Glutamatergic neuron (in vitro differentiated cells): ENCODE measurements around the gene KCTD6. TPM values are rescaled to one million over a fixed set of nuclear protein-coding genes. Genes with fewer than 3 reads are reported as not detected.

Source experiments
- DNase-seq: peaks from one replicate; pipeline ENCODE4 v3.0.0; 2022
- H3K27ac Mint-ChIP-seq: one replicate; pipeline ENCODE4 v1.8.0; 2020; ENCODE audit warnings: mild to moderate bottlenecking, mixed read lengths, inconsistent platforms; ENCODE audit not compliant: unreplicated experiment
- H3K27me3 Mint-ChIP-seq: one replicate; pipeline ENCODE4 v1.8.0; 2020; ENCODE audit warnings: mild to moderate bottlenecking, moderate library complexity, mixed read lengths, inconsistent platforms; ENCODE audit not compliant: unreplicated experiment
- H3K36me3 Mint-ChIP-seq: one replicate; pipeline ENCODE4 v1.8.0; 2020; ENCODE audit warnings: mild to moderate bottlenecking, mixed read lengths, inconsistent platforms; ENCODE audit not compliant: unreplicated experiment
- H3K4me1 Mint-ChIP-seq: one replicate; pipeline ENCODE4 v1.8.0; 2020; ENCODE audit warnings: mild to moderate bottlenecking, low read depth, mixed read lengths, inconsistent platforms; ENCODE audit not compliant: unreplicated experiment
- H3K4me3 Mint-ChIP-seq: one replicate; pipeline ENCODE4 v1.8.0; 2020; ENCODE audit warnings: mild to moderate bottlenecking, mixed read lengths, inconsistent platforms; ENCODE audit not compliant: unreplicated experiment
- H3K9me3 Mint-ChIP-seq: one replicate; pipeline ENCODE4 v1.8.0; 2020; ENCODE audit warnings: mild to moderate bottlenecking, moderate library complexity, mixed read lengths, inconsistent platforms; ENCODE audit not compliant: unreplicated experiment
- CTCF ChIP-seq: fragments of 200-600 bp; sonication (generic); IDR thresholded peaks from one replicate; pipeline ENCODE4 v1.5.0; 2021; ENCODE audit not compliant: partially characterized antibody, unreplicated experiment
- total RNA-seq: library from RNA; stranded (reverse); fragmentation: NEBNext Ultra II Directional; extraction: Animal tissue kit (Norgen Biotek cat#: 25700); gene quantifications from one replicate; pipeline ENCODE4 v1.2.1, GENCODE V29; 2021; ENCODE audit not compliant: unreplicated experiment

KCTD6 gene
- total RNA-seq, 1 donor from 2014 or later, result 21.1 TPM

GRCh38 chr3:58528629-58529028 lies 36.7 kb downstream of the KCTD6 start:
- H3K4me1 Mint-ChIP-seq, result peaks cover 4% of the 10 kb centered on the region
- DNase-seq, result no peak
- H3K27me3 Mint-ChIP-seq, result peaks cover 10% of the 10 kb centered on the region
- H3K4me3 Mint-ChIP-seq, result no peak overlapping the region
- H3K9me3 Mint-ChIP-seq, result peaks cover 2% of the 10 kb centered on the region
- no peaks in the 10 kb centered on the region for H3K36me3 Mint-ChIP-seq
- no peak overlapping the region for H3K27ac Mint-ChIP-seq
- no peak for TF ChIP-seq CTCF

DNA sequence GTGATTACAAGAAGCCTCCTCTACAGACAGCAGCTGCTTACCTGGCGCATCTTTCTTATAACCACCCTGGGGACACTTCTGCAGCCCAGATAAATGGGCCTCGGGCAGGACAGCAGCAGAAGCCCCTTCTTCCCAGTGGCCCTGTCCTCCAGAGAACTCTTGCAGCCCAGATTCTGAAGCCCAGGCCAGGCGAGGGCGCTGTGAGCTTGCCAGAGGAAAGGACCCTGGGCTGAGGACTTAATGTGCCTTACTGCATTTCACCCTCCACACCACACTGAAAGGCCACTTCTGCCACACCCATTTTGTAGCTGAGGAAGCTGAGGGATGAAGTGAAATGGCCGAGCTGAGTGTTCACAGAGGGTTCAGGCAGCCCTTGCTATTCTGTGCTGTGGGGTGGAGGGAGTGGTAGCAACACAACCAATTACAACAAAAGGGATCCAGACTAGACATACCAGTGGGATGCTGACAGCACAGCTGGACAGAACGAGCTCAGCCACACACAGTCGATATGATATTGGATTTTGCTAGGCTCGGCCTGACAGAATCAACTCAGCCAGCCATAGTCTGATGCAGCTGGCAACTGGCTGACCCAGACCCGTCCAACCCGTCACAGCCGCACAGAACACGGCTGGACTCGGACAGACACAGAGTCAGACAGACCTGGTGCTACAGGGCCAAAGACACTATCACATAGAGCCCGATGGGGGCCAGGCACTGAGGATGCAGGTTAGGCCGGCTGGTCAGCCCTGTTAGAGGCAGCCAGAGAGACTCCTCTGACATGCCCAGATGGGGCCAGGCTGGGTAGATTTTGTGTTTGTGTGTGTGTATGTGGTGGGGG lies 37.8 kb downstream of the KCTD6 start:
- no peaks in the 10 kb centered on the region for H3K36me3 Mint-ChIP-seq
- no peak for TF ChIP-seq CTCF
- H3K27ac Mint-ChIP-seq, result no peak overlapping the region
- peak; percentile 86 for DNase-seq
- peaks cover 8% of the 10 kb centered on the region for H3K27me3 Mint-ChIP-seq
- no peak overlapping the region for H3K4me3 Mint-ChIP-seq
- H3K9me3 Mint-ChIP-seq, result peaks cover 2% of the 10 kb centered on the region
- H3K4me1 Mint-ChIP-seq, result peaks cover 2% of the 10 kb centered on the region

- peaks cover 6% of the 10 kb centered on the region for H3K27me3 Mint-ChIP-seq
- H3K9me3 Mint-ChIP-seq, result peaks cover 2% of the 10 kb centered on the region
- H3K4me1 Mint-ChIP-seq, result peaks cover 2% of the 10 kb centered on the region
- no peak overlapping the region for H3K27ac Mint-ChIP-seq
- no peak for TF ChIP-seq CTCF
- no peaks in the 10 kb centered on the region for H3K36me3 Mint-ChIP-seq
- no peak overlapping the region for H3K4me3 Mint-ChIP-seq
- no peak for DNase-seq
Measured at GRCh38 chr3:58530354-58530865, 38.5 kb downstream of the KCTD6 start.

DNA sequence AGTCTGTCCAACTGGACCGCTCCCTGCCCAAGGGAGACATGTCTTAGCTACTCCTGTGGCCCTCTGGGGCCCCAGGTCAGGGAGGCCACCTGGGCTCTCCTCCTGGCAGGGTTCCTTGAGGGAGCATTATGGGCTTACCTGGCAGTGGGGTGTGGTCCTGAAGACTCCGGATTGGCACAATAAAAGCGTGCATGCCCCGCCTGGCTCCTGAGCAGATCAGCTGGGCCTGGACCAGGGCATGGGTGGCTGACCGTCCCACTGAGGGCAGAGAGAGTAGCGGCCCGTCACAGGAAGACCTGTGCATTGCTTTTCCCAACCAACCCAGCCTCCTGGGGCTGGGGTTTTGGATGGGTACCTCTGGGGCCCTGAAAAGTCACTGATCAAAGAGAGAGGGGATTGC lies 39.7 kb downstream of the KCTD6 start:
- H3K4me1 Mint-ChIP-seq, result peaks cover 2% of the 10 kb centered on the region

More for the DNA sequence above, 39.7 kb downstream of the KCTD6 start:
- Mint-ChIP-seq H3K27me3 (peaks cover 4% of the 10 kb centered on the region), H3K4me3 (no peak overlapping the region), H3K36me3 (no peaks in the 10 kb centered on the region), H3K9me3 (peaks cover 2% of the 10 kb centered on the region), H3K27ac (no peak overlapping the region)
- no peak for DNase-seq
- no peak for TF ChIP-seq CTCF
